ENCODE data around the gene SLC35E4. TPM values are rescaled to one million over a fixed set of nuclear protein-coding genes. Genes with fewer than 3 reads are reported as not detected.

SLC35E4 gene
- total and polyA plus RNA-seq, 2 experiments from 2014 or later, result 2.6 to 11.3 TPM

GRCh38 chr22:30662040-30662439 is 26.5 kb downstream of the SLC35E4 start:
- Histone ChIP-seq H3K27ac (ENCODE audit: low read depth) (no peak overlapping the region), H3K79me2 (replicated peaks; ENCODE audit: insufficient read depth) (no peaks in the 10 kb centered on the region), H3K9me2 (ENCODE audit: insufficient read depth) (no peaks in the 10 kb centered on the region), H3F3A (replicated peaks; ENCODE audit: low read depth) (peaks cover 6% of the 10 kb centered on the region; the same call in 1 of the 2 replicates), H3K36me3 (ENCODE audit: insufficient read depth) (no peaks in the 10 kb centered on the region), H3K4me3 (no peak overlapping the region), H3K27me3 (ENCODE audit: insufficient read depth) (peaks cover 5% of the 10 kb centered on the region; the same call in 1 of the 2 replicates), H2AFZ (no peak overlapping the region), H4K20me1 (replicated peaks; ENCODE audit: insufficient read depth) (no peaks in the 10 kb centered on the region), H3K4me1 (ENCODE audit: insufficient read depth) (peaks cover 7% of the 10 kb centered on the region), H3K4me2 (no peak overlapping the region)
- peaks cover 8% of the 10 kb centered on the region for H3K4me1 Mint-ChIP-seq
- peaks cover 4% of the 10 kb centered on the region for H3K27me3 Mint-ChIP-seq (ENCODE audit: insufficient read depth, low read depth, poor library complexity)
- TF ChIP-seq STAT1 (IDR thresholded peaks at IDR 0.05; ENCODE audit: unreplicated experiment), result no peak
- no peak for TF ChIP-seq REST (IDR thresholded peaks at IDR 0.05; ENCODE audit: unreplicated experiment)
- no peak for TF ChIP-seq JUNB (IDR thresholded peaks at IDR 0.05; ENCODE audit: unreplicated experiment)
- TF ChIP-seq ZNF462 (CRISPR knock-in tag; IDR thresholded peaks at IDR 0.05), result no peak
- no peak for TF ChIP-seq POLR2AphosphoS5 (IDR thresholded peaks at IDR 0.05; ENCODE audit: low read depth)
- TF ChIP-seq NANOG (IDR thresholded peaks at IDR 0.05; ENCODE audit: borderline replicate concordance), result no peak
- no peak for TF ChIP-seq EZH2phosphoT487 (IDR thresholded peaks at IDR 0.05; ENCODE audit: unreplicated experiment)
- TF ChIP-seq EZH2 (IDR thresholded peaks at IDR 0.05; ENCODE audit: low read depth, unreplicated experiment), result no peak
- TF ChIP-seq CTCF (conservative IDR thresholded peaks at IDR 0.05; ENCODE audit: low read depth in 2 of 2), result no peak
- TF ChIP-seq CREB1 (CRISPR knock-in tag; IDR thresholded peaks at IDR 0.05; ENCODE audit: low read depth), result no peak
- TF ChIP-seq, protein P1, sequence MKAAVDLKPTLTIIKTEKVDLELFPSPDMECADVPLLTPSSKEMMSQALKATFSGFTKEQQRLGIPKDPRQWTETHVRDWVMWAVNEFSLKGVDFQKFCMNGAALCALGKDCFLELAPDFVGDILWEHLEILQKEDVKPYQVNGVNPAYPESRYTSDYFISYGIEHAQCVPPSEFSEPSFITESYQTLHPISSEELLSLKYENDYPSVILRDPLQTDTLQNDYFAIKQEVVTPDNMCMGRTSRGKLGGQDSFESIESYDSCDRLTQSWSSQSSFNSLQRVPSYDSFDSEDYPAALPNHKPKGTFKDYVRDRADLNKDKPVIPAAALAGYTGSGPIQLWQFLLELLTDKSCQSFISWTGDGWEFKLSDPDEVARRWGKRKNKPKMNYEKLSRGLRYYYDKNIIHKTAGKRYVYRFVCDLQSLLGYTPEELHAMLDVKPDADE (IDR thresholded peaks at IDR 0.05), result no peak
- no peak for TF ChIP-seq ZNF331 (CRISPR knock-in tag; IDR thresholded peaks at IDR 0.05; ENCODE audit: low read depth)
- no peak for TF ChIP-seq ZNF114 (CRISPR knock-in tag; IDR thresholded peaks at IDR 0.05)
- no peak overlapping the region for H3K27ac Mint-ChIP-seq
- ATAC-seq (no peak), DNase-seq (ENCODE audit: low spot score) (no peak)
- no peak overlapping the region for H3K4me3 Mint-ChIP-seq
- H3K36me3 Mint-ChIP-seq (ENCODE audit: low read depth), result peaks cover 7% of the 10 kb centered on the region; the same call in 2 of the 3 replicates
- H3K9me3 Mint-ChIP-seq, result no peaks in the 10 kb centered on the region; the same call in 2 of the 3 replicates
